ENCODE results near the gene DCDC1.
"Not testable (repeated sequence)": the region's sequence is repeated elsewhere in the genome, so short reads cannot be mapped to it uniquely, and the experiment has no call there.

DCDC1 gene

GRCh38 chr11:30983143-30983542 is 386.4 kb downstream of the DCDC1 start:
- no peak overlapping the region for H3K4me3 ChIP-seq (ENCODE audit: low read depth, low read length)
- TF ChIP-seq, protein P1, sequence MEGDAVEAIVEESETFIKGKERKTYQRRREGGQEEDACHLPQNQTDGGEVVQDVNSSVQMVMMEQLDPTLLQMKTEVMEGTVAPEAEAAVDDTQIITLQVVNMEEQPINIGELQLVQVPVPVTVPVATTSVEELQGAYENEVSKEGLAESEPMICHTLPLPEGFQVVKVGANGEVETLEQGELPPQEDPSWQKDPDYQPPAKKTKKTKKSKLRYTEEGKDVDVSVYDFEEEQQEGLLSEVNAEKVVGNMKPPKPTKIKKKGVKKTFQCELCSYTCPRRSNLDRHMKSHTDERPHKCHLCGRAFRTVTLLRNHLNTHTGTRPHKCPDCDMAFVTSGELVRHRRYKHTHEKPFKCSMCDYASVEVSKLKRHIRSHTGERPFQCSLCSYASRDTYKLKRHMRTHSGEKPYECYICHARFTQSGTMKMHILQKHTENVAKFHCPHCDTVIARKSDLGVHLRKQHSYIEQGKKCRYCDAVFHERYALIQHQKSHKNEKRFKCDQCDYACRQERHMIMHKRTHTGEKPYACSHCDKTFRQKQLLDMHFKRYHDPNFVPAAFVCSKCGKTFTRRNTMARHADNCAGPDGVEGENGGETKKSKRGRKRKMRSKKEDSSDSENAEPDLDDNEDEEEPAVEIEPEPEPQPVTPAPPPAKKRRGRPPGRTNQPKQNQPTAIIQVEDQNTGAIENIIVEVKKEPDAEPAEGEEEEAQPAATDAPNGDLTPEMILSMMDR (IDR thresholded peaks at IDR 0.05; ENCODE audit: low read depth, low read length), result no peak

GRCh38 chr11:30967579-30967978 is 402.0 kb downstream of the DCDC1 start:
- no peak overlapping the region for H3K4me3 ChIP-seq (ENCODE audit: low read depth, low read length)
- TF ChIP-seq, protein P1 (IDR thresholded peaks at IDR 0.05; ENCODE audit: low read depth, low read length), result no peak

GRCh38 chr11:30960387-30960992 is 409.0 kb downstream of the DCDC1 start:
- H3K4me3 ChIP-seq (ENCODE audit: low read depth, low read length), result no peak overlapping the region
- TF ChIP-seq, protein P1 (IDR thresholded peaks at IDR 0.05; ENCODE audit: low read depth, low read length), result no peak

DNA sequence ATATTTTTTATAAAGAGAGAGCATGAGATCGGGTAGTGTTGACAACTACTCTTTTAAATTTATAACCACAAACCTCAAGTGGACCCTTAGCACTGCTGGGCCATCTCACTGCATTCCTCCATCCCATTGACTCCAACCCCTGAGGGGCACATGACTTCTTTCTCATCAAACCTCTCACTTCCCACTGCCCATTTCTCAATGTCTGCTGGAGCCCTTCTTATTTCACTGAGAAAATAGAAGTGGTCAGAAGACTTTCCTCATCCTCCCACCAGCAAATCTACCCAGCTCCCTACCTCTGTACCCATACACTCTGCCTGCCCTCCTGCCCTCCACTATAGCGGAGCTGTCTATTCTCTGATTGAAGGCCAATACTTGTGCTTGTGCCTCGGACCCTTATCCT is 412.8 kb downstream of the DCDC1 start:
- no peak overlapping the region for H3K4me3 ChIP-seq (ENCODE audit: low read depth, low read length)
- TF ChIP-seq, protein P1 (IDR thresholded peaks at IDR 0.05; ENCODE audit: low read depth, low read length), result no peak

GRCh38 chr11:30949838-30950237 is 419.7 kb downstream of the DCDC1 start:
- no peak overlapping the region for H3K4me3 ChIP-seq (ENCODE audit: low read depth, low read length)
- TF ChIP-seq, protein P1 (IDR thresholded peaks at IDR 0.05; ENCODE audit: low read depth, low read length), result no peak

DNA sequence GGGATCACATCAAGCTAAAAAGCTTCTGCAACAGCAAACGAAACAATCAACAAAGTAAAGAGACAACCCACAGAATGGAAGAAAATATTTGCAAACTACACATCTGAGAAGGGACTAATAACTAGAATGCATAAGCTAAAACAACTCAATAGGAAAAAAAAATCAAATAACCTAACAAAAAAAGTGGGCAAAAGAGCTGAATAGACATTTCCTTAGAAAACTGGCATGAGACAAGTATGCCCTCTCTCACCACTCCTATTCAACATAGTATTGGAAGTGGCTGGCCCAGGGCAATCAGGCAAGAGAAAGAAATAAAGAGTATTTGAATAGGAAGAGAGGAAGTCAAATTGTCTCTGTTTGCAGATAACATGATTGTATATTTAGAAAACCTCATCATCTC is 421.8 kb downstream of the DCDC1 start:
- not testable (repeated sequence) for H3K4me3 ChIP-seq (ENCODE audit: low read depth, low read length)

- H3K4me3 ChIP-seq (ENCODE audit: low read depth, low read length), result no peak overlapping the region
- TF ChIP-seq, protein P1 (IDR thresholded peaks at IDR 0.05; ENCODE audit: low read depth, low read length), result no peak
Observed at GRCh38 chr11:30938810-30939209, 430.7 kb downstream of the DCDC1 start.

- TF ChIP-seq, protein P1 (IDR thresholded peaks at IDR 0.05; ENCODE audit: low read depth, low read length), result no peak
- H3K4me3 ChIP-seq (ENCODE audit: low read depth, low read length), result no peak overlapping the region
Observed at GRCh38 chr11:30938171-30938570, 431.4 kb downstream of the DCDC1 start.
